ENCODE results near the gene TTR. TPM values are rescaled to one million over a fixed set of nuclear protein-coding genes. Genes with fewer than 3 reads are reported as not detected.

Gene TTR
- total and polyA plus RNA-seq, 4 experiments from 2014 or later: not detected

DNA sequence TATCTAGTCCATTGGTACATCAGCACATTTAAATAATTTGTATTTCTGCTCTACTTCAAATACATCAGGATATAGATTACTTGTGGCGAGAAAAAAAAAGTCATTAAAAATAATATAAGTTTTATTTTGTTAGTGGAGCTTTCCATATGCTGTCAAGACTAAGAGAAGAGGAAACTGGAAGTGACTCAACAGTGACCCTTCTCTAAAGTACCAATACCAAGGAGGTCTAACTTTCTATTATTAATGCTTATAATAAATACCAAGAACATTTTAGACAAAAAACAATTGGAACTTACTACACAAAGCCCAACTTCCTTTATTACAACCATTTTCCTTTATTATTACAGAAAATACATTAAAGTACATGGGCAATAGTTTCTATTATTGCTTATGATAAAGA lies 39.8 kb downstream of the TTR start:
- Mint-ChIP-seq H3K36me3 (no peaks in the 10 kb centered on the region), H3K4me3 (no peak overlapping the region), H3K27ac (no peak overlapping the region), H3K9me3 (peaks cover 0 to 6% (median 0%) of the 10 kb centered on the region in 8 donors), H3K27me3 (peaks cover 0 to 2% of the 10 kb centered on the region in 2 donors), H3K4me1 (peaks cover 0 to 5% (median 0%) of the 10 kb centered on the region in 4 donors)
- no peak for DNase-seq
- no peaks in the 10 kb centered on the region for H3K4me1 ChIP-seq (ENCODE audit: insufficient read depth, low read length)
- H3K4me3 ChIP-seq (ENCODE audit: low read length in 2 of 2): no peak overlapping the region
- H3K27ac ChIP-seq (ENCODE audit: low read depth, low read length): no peak overlapping the region
- intact Hi-C loops (cut with micrococcal nuclease): no loop called here
- H3K9me3 ChIP-seq (ENCODE audit: control insufficient read depth in 1 of 2, low read length in 2 of 2): no peaks in the 10 kb centered on the region
- H3K27me3 ChIP-seq (ENCODE audit: insufficient read depth, low read length): no peaks in the 10 kb centered on the region
- ChIA-PET CTCF (ENCODE audit: partially characterized antibody) (no interaction called here), POLR2A (ENCODE audit: partially characterized antibody) (no interaction called here)
- H3K36me3 ChIP-seq (ENCODE audit: insufficient read depth, low read length): no peaks in the 10 kb centered on the region

- Histone ChIP-seq H3K27me3 (ENCODE audit: insufficient read depth, low read length) (no peaks in the 10 kb centered on the region), H3K4me3 (ENCODE audit: low read length in 2 of 2) (no peak overlapping the region), H3K27ac (ENCODE audit: low read depth, low read length) (no peak overlapping the region), H3K9me3 (ENCODE audit: control insufficient read depth in 1 of 2, low read length in 2 of 2) (no peaks in the 10 kb centered on the region), H3K4me1 (ENCODE audit: insufficient read depth, low read length) (no peaks in the 10 kb centered on the region), H3K36me3 (ENCODE audit: insufficient read depth, low read length) (no peaks in the 10 kb centered on the region)
- no peak for DNase-seq
- ChIA-PET POLR2A (ENCODE audit: partially characterized antibody) (no interaction called here), CTCF (ENCODE audit: partially characterized antibody) (no interaction called here)
- intact Hi-C loops (cut with micrococcal nuclease): no loop called here
- Mint-ChIP-seq H3K9me3 (peaks cover 0 to 6% (median 0%) of the 10 kb centered on the region in 8 donors), H3K27ac (peak overlapping the region in 1 of 7 donors; percentile 25), H3K36me3 (peaks cover 0 to 3% of the 10 kb centered on the region in 2 donors), H3K4me3 (no peak overlapping the region), H3K4me1 (peaks cover 0 to 5% (median 0%) of the 10 kb centered on the region in 4 donors), H3K27me3 (peaks cover 0 to 2% of the 10 kb centered on the region in 2 donors)
Measured at GRCh38 chr18:31632356-31632755, 40.7 kb downstream of the TTR start.

DNA sequence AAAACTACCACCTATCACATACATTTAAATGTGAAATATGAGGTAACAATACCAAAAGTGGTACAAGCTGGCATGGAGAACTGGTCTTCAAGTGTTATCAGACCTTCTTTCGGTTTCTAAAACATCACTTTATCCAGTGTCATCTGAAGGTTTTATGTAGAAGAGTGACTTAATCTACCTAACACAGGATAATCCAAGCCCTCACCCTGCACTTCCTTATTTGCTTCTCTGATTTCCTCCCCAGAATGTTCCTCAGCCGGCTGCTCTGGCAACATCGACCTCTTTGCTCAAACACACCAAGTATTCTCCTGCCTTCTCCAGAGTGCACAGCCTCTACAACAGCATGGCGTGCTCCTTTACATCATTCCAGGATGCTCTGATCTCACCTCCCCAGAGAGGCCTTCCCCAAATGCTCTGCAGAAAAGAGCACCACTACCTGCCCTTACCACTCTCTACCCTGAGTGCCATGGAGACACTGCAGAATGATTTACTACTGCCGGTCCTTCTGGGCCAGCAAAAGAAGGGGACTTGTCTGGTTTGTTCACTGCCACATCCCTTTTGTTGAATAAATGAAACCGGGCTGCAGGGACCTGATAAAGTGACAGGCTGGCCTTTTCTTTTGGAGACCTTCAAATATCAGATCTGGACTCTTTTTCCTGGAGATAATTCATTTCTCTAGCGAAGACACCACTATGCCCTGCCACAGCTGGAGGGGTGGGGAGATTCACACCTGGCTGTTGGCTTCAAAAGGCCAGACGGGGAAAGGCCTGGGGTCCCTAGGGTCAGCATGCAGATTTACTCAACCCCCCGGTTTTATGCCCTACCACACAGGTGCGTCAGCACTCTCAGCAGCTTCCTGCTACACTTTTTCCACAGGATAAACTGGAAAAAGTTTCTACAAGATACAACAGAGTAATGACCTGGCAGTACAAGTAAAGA lies 42.0 kb downstream of the TTR start:
- intact Hi-C loops (cut with micrococcal nuclease): no loop called here
- H3K4me3 Mint-ChIP-seq: no peak overlapping the region
- H3K27ac Mint-ChIP-seq: no peak overlapping the region
- peaks cover 0 to 2% of the 10 kb centered on the region in 2 donors for H3K27me3 Mint-ChIP-seq
- no peaks in the 10 kb centered on the region for H3K36me3 ChIP-seq (ENCODE audit: insufficient read depth, low read length)
- no peak overlapping the region for H3K27ac ChIP-seq (ENCODE audit: low read depth, low read length)
- ChIA-PET CTCF (ENCODE audit: partially characterized antibody) (no interaction called here), POLR2A (ENCODE audit: partially characterized antibody) (no interaction called here)
- peaks cover 0 to 5% (median 0%) of the 10 kb centered on the region in 4 donors for H3K4me1 Mint-ChIP-seq
- H3K9me3 ChIP-seq (ENCODE audit: control insufficient read depth in 1 of 2, low read length in 2 of 2): no peaks in the 10 kb centered on the region
- no peak for DNase-seq
- peaks cover 0 to 4% of the 10 kb centered on the region in 2 donors for H3K36me3 Mint-ChIP-seq
- H3K9me3 Mint-ChIP-seq: peaks cover 0 to 6% (median 0%) of the 10 kb centered on the region in 8 donors
- no peaks in the 10 kb centered on the region for H3K4me1 ChIP-seq (ENCODE audit: insufficient read depth, low read length)
- no peaks in the 10 kb centered on the region for H3K27me3 ChIP-seq (ENCODE audit: insufficient read depth, low read length)
- no peak overlapping the region for H3K4me3 ChIP-seq (ENCODE audit: low read length in 2 of 2)

GRCh38 chr18:31634331-31634713 lies 42.6 kb downstream of the TTR start:
- Histone ChIP-seq H3K9me3 (ENCODE audit: control insufficient read depth in 1 of 2, low read length in 2 of 2) (no peaks in the 10 kb centered on the region), H3K27me3 (ENCODE audit: insufficient read depth, low read length) (no peaks in the 10 kb centered on the region), H3K4me1 (ENCODE audit: insufficient read depth, low read length) (no peaks in the 10 kb centered on the region), H3K4me3 (ENCODE audit: low read length in 2 of 2) (no peak overlapping the region), H3K27ac (ENCODE audit: low read depth, low read length) (no peak overlapping the region), H3K36me3 (ENCODE audit: insufficient read depth, low read length) (no peaks in the 10 kb centered on the region)
- Mint-ChIP-seq H3K9me3 (peaks cover 0 to 6% (median under 1%) of the 10 kb centered on the region in 8 donors), H3K4me1 (peaks cover 0 to 5% (median 0%) of the 10 kb centered on the region in 4 donors), H3K27me3 (peaks cover 0 to 2% of the 10 kb centered on the region in 2 donors), H3K4me3 (no peak overlapping the region), H3K36me3 (peaks cover 0 to 4% of the 10 kb centered on the region in 2 donors), H3K27ac (peak overlapping the region in 1 of 7 donors; percentile 12)
- POLR2A ChIA-PET (ENCODE audit: partially characterized antibody): no interaction called here
- intact Hi-C loops (cut with micrococcal nuclease): no loop called here
- no peak for DNase-seq
- CTCF ChIA-PET (ENCODE audit: partially characterized antibody): interaction anchor here (0.8 kb wide), 1 partner anchor 88 kb away, joined by 3 read pairs; no protein-coding TSS in a partner anchor

- ChIA-PET CTCF (ENCODE audit: partially characterized antibody) (no interaction called here), POLR2A (ENCODE audit: partially characterized antibody) (no interaction called here)
- Mint-ChIP-seq H3K9me3 (peaks cover 0 to 6% (median under 1%) of the 10 kb centered on the region in 8 donors), H3K4me1 (peaks cover 0 to 5% (median 0%) of the 10 kb centered on the region in 4 donors), H3K27ac (no peak overlapping the region), H3K4me3 (no peak overlapping the region), H3K27me3 (peaks cover 2% of the 10 kb centered on the region in 2 donors), H3K36me3 (peaks cover 0 to 4% of the 10 kb centered on the region in 2 donors)
- no peaks in the 10 kb centered on the region for H3K4me1 ChIP-seq (ENCODE audit: insufficient read depth, low read length)
- no peak overlapping the region for H3K4me3 ChIP-seq (ENCODE audit: low read length in 2 of 2)
- H3K9me3 ChIP-seq (ENCODE audit: control insufficient read depth in 1 of 2, low read length in 2 of 2): no peaks in the 10 kb centered on the region
- no peak for DNase-seq
- intact Hi-C loops (cut with micrococcal nuclease): no loop called here
- H3K27ac ChIP-seq (ENCODE audit: low read depth, low read length): no peak overlapping the region
- no peaks in the 10 kb centered on the region for H3K36me3 ChIP-seq (ENCODE audit: insufficient read depth, low read length)
- H3K27me3 ChIP-seq (ENCODE audit: insufficient read depth, low read length): no peaks in the 10 kb centered on the region
Measured at GRCh38 chr18:31636387-31636786, 44.7 kb downstream of the TTR start.

GRCh38 chr18:31637445-31637844 lies 45.8 kb downstream of the TTR start:
- CTCF ChIA-PET (ENCODE audit: partially characterized antibody): no interaction called here

DNA sequence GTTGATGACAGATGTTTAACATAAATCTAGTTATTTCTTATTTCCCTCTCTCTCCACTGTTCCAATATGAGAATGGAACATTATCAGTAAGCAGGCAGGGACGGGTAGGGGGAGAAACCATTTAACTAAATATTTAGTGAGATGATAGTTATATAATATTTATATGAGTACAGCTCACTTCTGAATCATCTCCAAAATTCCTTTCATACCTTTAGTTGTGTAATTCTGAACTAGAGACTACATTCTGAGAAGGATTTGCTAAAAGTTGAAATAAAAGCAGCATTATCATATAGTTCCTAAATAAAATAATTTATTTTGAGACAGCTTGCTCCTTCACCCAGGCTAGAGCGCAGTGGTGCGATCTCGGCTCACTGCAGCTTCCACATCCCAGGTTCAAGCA lies 51.3 kb downstream of the TTR start:
- no peak for DNase-seq
- peaks cover 1 to 6% of the 10 kb centered on the region in 2 donors for H3K27me3 Mint-ChIP-seq
- POLR2A ChIA-PET (ENCODE audit: partially characterized antibody): no interaction called here
- H3K4me1 Mint-ChIP-seq: peaks cover 0 to 2% (median 0%) of the 10 kb centered on the region in 4 donors
- H3K4me3 Mint-ChIP-seq: no peak overlapping the region
- Histone ChIP-seq H3K4me3 (ENCODE audit: low read length in 2 of 2) (no peak overlapping the region), H3K9me3 (ENCODE audit: control insufficient read depth in 1 of 2, low read length in 2 of 2) (no peaks in the 10 kb centered on the region), H3K36me3 (ENCODE audit: insufficient read depth, low read length) (no peaks in the 10 kb centered on the region), H3K4me1 (ENCODE audit: insufficient read depth, low read length) (no peaks in the 10 kb centered on the region), H3K27me3 (ENCODE audit: insufficient read depth, low read length) (no peaks in the 10 kb centered on the region), H3K27ac (ENCODE audit: low read depth, low read length) (no peak overlapping the region)
- no peaks in the 10 kb centered on the region for H3K36me3 Mint-ChIP-seq
- H3K9me3 Mint-ChIP-seq: peaks cover 0 to 2% (median 0%) of the 10 kb centered on the region in 8 donors
- intact Hi-C loops (cut with micrococcal nuclease): no loop called here
- CTCF ChIA-PET (ENCODE audit: partially characterized antibody): no interaction called here
- H3K27ac Mint-ChIP-seq: no peak overlapping the region

More at GRCh38 chr18:31637445-31637844, 45.8 kb downstream of the TTR start:
- intact Hi-C loops (cut with micrococcal nuclease): no loop called here
- Histone ChIP-seq H3K9me3 (ENCODE audit: control insufficient read depth in 1 of 2, low read length in 2 of 2) (no peaks in the 10 kb centered on the region), H3K4me3 (ENCODE audit: low read length in 2 of 2) (no peak overlapping the region), H3K27ac (ENCODE audit: low read depth, low read length) (no peak overlapping the region), H3K36me3 (ENCODE audit: insufficient read depth, low read length) (no peaks in the 10 kb centered on the region), H3K4me1 (ENCODE audit: insufficient read depth, low read length) (no peaks in the 10 kb centered on the region), H3K27me3 (ENCODE audit: insufficient read depth, low read length) (no peaks in the 10 kb centered on the region)
- no peak overlapping the region for H3K4me3 Mint-ChIP-seq
- POLR2A ChIA-PET (ENCODE audit: partially characterized antibody): no interaction called here
- H3K4me1 Mint-ChIP-seq: peaks cover 0 to 5% (median 0%) of the 10 kb centered on the region in 4 donors
- H3K9me3 Mint-ChIP-seq: peaks cover 0 to 6% (median under 1%) of the 10 kb centered on the region in 8 donors
- DNase-seq: no peak
- peaks cover 2% of the 10 kb centered on the region in 2 donors for H3K27me3 Mint-ChIP-seq
- peaks cover 0 to 4% of the 10 kb centered on the region in 2 donors for H3K36me3 Mint-ChIP-seq
- H3K27ac Mint-ChIP-seq: no peak overlapping the region

All from CD4-positive, alpha-beta memory T cell (primary cell).